Nephron progenitor cell (in vitro differentiated cells): Measurements from ENCODE around the gene USP27X.
A peak's percentile ranks its signal among the peaks of the same experiment; 100 is the strongest.

Experiments used
- DNase-seq: peaks from one replicate; pipeline ENCODE4 v3.0.0; 2021
- H3K27ac Mint-ChIP-seq: 2 replicates; pipeline ENCODE4 v1.8.0; 2021; ENCODE audit warnings: mild to moderate bottlenecking, moderate library complexity, mixed read lengths
- H3K27me3 Mint-ChIP-seq: 2 replicates; pipeline ENCODE4 v1.8.0; 2021; ENCODE audit warnings: mild to moderate bottlenecking, low read depth, mixed read lengths; ENCODE audit not compliant: poor library complexity
- H3K36me3 Mint-ChIP-seq: 2 replicates; pipeline ENCODE4 v1.8.0; 2021; ENCODE audit warnings: low read depth, mixed read lengths
- H3K4me1 Mint-ChIP-seq: 2 replicates; pipeline ENCODE4 v1.8.0; 2021; ENCODE audit warnings: mixed read lengths
- H3K4me3 Mint-ChIP-seq: 2 replicates; pipeline ENCODE4 v1.8.0; 2021; ENCODE audit warnings: mild to moderate bottlenecking, moderate library complexity, mixed read lengths
- H3K9me3 Mint-ChIP-seq: 2 replicates; pipeline ENCODE4 v1.8.0; 2021; ENCODE audit warnings: mild to moderate bottlenecking, moderate library complexity, mixed read lengths
- TF ChIP-seq, protein P1 (sequence below): fragments of 200-600 bp; sonication (generic); IDR thresholded peaks from 2 replicates; pipeline ENCODE4 v1.5.0; 2021; ENCODE audit warnings: antibody characterized with exemption

Gene USP27X

GRCh38 chrX:49878834-49879655 is at the start of gene USP27X:
Gene USP27X, plus strand, starts transcription at chrX:49879484. Its CDS starts 824 bp downstream, at chrX:49880308.
- peaks cover 37% of the 10 kb centered on the region for H3K36me3 Mint-ChIP-seq
- TF ChIP-seq, protein P1, sequence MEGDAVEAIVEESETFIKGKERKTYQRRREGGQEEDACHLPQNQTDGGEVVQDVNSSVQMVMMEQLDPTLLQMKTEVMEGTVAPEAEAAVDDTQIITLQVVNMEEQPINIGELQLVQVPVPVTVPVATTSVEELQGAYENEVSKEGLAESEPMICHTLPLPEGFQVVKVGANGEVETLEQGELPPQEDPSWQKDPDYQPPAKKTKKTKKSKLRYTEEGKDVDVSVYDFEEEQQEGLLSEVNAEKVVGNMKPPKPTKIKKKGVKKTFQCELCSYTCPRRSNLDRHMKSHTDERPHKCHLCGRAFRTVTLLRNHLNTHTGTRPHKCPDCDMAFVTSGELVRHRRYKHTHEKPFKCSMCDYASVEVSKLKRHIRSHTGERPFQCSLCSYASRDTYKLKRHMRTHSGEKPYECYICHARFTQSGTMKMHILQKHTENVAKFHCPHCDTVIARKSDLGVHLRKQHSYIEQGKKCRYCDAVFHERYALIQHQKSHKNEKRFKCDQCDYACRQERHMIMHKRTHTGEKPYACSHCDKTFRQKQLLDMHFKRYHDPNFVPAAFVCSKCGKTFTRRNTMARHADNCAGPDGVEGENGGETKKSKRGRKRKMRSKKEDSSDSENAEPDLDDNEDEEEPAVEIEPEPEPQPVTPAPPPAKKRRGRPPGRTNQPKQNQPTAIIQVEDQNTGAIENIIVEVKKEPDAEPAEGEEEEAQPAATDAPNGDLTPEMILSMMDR = peak; percentile 59
- peak; percentile 78 for DNase-seq
- H3K27me3 Mint-ChIP-seq = peaks cover 7% of the 10 kb centered on the region
- H3K4me1 Mint-ChIP-seq = peaks cover 30% of the 10 kb centered on the region
- peak within 1 kb of the TSS; percentile 69 for H3K27ac Mint-ChIP-seq
- H3K4me3 Mint-ChIP-seq = peak within 1 kb of the TSS; percentile 81
- H3K9me3 Mint-ChIP-seq = peaks cover 49% of the 10 kb centered on the region

DNA sequence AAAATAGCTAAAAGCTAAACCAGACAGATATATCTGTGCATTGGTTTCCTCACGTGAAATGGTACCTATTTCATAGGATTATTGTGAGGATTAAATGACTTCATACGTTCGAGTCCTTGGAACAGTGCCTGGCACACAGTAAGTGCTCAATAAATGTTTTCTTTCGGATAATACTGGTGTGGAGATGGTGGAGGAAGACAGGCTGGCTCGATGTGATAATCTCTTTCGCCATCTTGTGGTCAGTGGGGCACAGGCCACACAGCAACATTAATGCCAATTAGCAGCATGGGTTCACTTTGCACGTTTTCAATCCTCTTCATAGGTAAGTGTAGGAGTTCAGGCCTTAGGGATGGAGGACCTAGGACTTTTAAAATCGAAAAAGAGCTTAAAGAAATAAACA is 40.9 kb upstream of the USP27X start:
- peaks cover 23% of the 10 kb centered on the region for H3K9me3 Mint-ChIP-seq
- H3K27me3 Mint-ChIP-seq = no peaks in the 10 kb centered on the region
- H3K36me3 Mint-ChIP-seq = no peaks in the 10 kb centered on the region
- no peak overlapping the region for H3K27ac Mint-ChIP-seq
- H3K4me1 Mint-ChIP-seq = peaks cover 10% of the 10 kb centered on the region
- TF ChIP-seq, protein P1 = peak; percentile 59
- no peak overlapping the region for H3K4me3 Mint-ChIP-seq
- DNase-seq = peak; percentile 20

DNA sequence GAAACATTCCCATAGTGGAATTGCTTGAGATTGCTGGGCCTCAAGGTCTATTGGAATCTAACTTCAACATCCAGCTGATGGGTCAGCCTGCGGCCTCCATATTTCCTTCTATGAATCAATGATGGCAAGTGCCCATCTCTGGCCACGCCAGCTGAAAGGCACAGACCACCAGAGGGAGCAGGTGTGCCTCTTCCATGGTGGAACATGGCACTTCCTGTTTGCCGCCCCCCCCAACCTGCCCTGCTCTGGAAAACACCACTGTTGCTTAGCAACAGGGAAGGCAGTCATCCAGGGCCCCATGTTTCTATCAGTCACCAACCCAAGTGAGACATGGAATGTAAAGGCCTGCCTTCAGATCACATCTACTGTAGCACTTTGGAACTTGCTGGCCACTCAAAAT is 38.6 kb upstream of the USP27X start:
- H3K36me3 Mint-ChIP-seq = no peaks in the 10 kb centered on the region
- H3K27ac Mint-ChIP-seq = peak overlapping the region; percentile 59
- no peak overlapping the region for H3K4me3 Mint-ChIP-seq
- TF ChIP-seq, protein P1 = peak; percentile 42
- H3K9me3 Mint-ChIP-seq = peaks cover 39% of the 10 kb centered on the region
- DNase-seq = peak; percentile 80
- peaks cover 2% of the 10 kb centered on the region for H3K27me3 Mint-ChIP-seq
- peaks cover 10% of the 10 kb centered on the region for H3K4me1 Mint-ChIP-seq

DNA sequence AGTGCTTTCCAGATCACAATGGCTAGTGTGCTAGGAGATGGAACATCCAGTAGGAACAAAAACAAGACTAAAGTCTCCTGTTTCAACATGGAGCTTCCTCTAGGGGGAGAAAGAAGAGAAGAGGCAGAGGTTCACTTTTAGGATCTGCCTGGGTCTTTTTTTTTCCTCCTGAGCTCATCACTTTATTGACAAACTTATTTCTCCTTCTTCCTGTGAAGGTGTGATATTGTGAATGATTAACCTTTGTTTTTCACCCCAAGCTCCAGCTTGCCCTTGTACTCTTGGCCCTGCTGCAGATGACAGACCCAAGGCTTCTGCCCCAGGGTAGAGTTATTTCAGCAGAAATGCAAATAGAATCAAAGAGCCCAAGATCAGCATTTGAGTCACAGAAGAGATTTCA is 36.7 kb upstream of the USP27X start:
- Mint-ChIP-seq H3K27me3 (peaks cover 2% of the 10 kb centered on the region), H3K4me1 (peaks cover 18% of the 10 kb centered on the region), H3K9me3 (peaks cover 51% of the 10 kb centered on the region), H3K4me3 (no peak overlapping the region), H3K36me3 (no peaks in the 10 kb centered on the region), H3K27ac (no peak overlapping the region)
- TF ChIP-seq, protein P1 = no peak
- DNase-seq = no peak

DNA sequence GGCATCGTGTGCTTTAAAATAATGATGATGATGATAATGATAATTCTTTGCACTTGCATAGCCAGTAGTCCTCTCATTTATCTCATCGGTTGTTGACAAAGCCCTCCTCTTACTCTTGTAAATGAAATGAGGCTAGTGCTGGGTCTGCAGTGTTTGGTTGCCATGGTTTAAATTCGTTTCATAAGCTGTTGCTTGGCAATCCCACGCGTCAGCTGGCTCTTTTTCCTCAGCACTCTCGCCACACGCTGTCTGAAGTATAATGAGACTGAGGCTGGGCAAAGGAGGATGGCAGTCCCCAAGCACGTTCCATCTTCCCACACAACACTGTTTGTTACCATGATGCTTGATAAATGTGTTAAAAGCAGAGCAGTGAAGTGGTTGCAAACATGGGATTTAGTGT is 34.7 kb upstream of the USP27X start:
- Mint-ChIP-seq H3K27ac (no peak overlapping the region), H3K4me1 (peaks cover 18% of the 10 kb centered on the region), H3K9me3 (peaks cover 51% of the 10 kb centered on the region), H3K27me3 (peaks cover 3% of the 10 kb centered on the region), H3K36me3 (no peaks in the 10 kb centered on the region), H3K4me3 (no peak overlapping the region)
- no peak for DNase-seq
- TF ChIP-seq, protein P1 = no peak
